Right ventricle myocardium inferior (tissue), 1 donor: ENCODE results near the gene BAX. TPM values are rescaled to one million over a fixed set of nuclear protein-coding genes. Genes with fewer than 3 reads are reported as not detected.
"Not testable (repeated sequence)": the region's sequence is repeated elsewhere in the genome, so short reads cannot be mapped to it uniquely, and the experiment has no call there.

ENCODE experiments used
- ATAC-seq: fragments of 200-7000 bp; cut with Tn5 transposase; one replicate; pipeline ENCODE4 v1.9.1; 2020; ENCODE audit warnings: mild to moderate bottlenecking, moderate library complexity
- DNase-seq: peaks from one replicate; pipeline ENCODE4 v3.0.0; 2021; ENCODE audit errors: missing footprints
- intact Hi-C: fragments of 100-400 bp; cut with DNase I; formaldehyde crosslinking; loops from one replicate; pipeline ENCODE4 v1.11.0; 2022
- long read RNA-seq: library from polyadenylated mRNA; unstranded; transcript quantifications from one replicate; pipeline ENCODE4 v2.0.0, GENCODE V29; 2021
- total RNA-seq: library from RNA; stranded (reverse); fragmentation: NEBNext Ultra II Directional; extraction: Animal tissue kit (Norgen Biotek cat#: 25700); gene quantifications from one replicate; pipeline ENCODE4 v1.2.1, GENCODE V29; 2021
- donor health status: DM: no; HTN: yes; CAD: no; lungs with severe emphysema.

The BAX gene
- total RNA-seq, result 22.4 TPM
- long read RNA-seq, partial matches to known transcripts, result 0 of 1 reads
- long read RNA-seq, other reads (novel, unspliced or antisense), result 0 of 1 reads

- intact Hi-C loops, result loop anchor here (5.0 kb wide), 1 partner anchor 52 kb away; the partner anchor contains the start of gene NUCB1
Measured at GRCh38 chr19:48954595-48955307, at the start of gene BAX. Gene BAX (plus strand): TSS chr19:48954875. CDS start chr19:48954929, 54 bp downstream.

GRCh38 chr19:48905664-48906063 is 49.0 kb upstream of the BAX start:
- intact Hi-C loops, result no loop called here
- DNase-seq, result no peak
- ATAC-seq, result no peak

More at GRCh38 chr19:48954595-48955307, at the start of gene BAX:
- DNase-seq, result peak; percentile 98
- peak; percentile 94 for ATAC-seq

- intact Hi-C loops, result no loop called here
- ATAC-seq, result no peak
- no peak for DNase-seq
Measured at GRCh38 chr19:48906324-48906723, 48.4 kb upstream of the BAX start.

GRCh38 chr19:48907671-48908070 is 47.0 kb upstream of the BAX start:
- DNase-seq, result no peak
- ATAC-seq, result no peak
- intact Hi-C loops, result no loop called here

- ATAC-seq, DNase-seq, intact Hi-C loops: not testable (repeated sequence)
Measured at GRCh38 chr19:48909424-48910077, 45.1 kb upstream of the BAX start.

- no peak for ATAC-seq
- DNase-seq, result no peak
- intact Hi-C loops, result no loop called here
Measured at GRCh38 chr19:48910803-48911202, 43.9 kb upstream of the BAX start.

GRCh38 chr19:48913114-48913889 is 41.4 kb upstream of the BAX start:
- DNase-seq (no peak), ATAC-seq (no peak)
- intact Hi-C loops, result no loop called here

- ATAC-seq (no peak), DNase-seq (no peak)
- intact Hi-C loops, result no loop called here
Measured at GRCh38 chr19:48914181-48914580, 40.5 kb upstream of the BAX start.

GRCh38 chr19:48915757-48916156 is 38.9 kb upstream of the BAX start:
- intact Hi-C loops, result no loop called here
- DNase-seq, result no peak
- ATAC-seq, result no peak

- ATAC-seq, result no peak
- DNase-seq, result no peak
- intact Hi-C loops, result no loop called here
Measured at GRCh38 chr19:48918071-48918470, 36.6 kb upstream of the BAX start.

GRCh38 chr19:48918801-48919247 is 35.9 kb upstream of the BAX start:
- DNase-seq, result no peak
- intact Hi-C loops, result no loop called here

GRCh38 chr19:48919271-48919670 is 35.4 kb upstream of the BAX start:
- ATAC-seq, intact Hi-C loops, DNase-seq: not testable (repeated sequence)

More at GRCh38 chr19:48918801-48919247, 35.9 kb upstream of the BAX start:
- no peak for ATAC-seq

GRCh38 chr19:48920949-48921348 is 33.7 kb upstream of the BAX start:
- no peak for ATAC-seq
- DNase-seq, result no peak
- intact Hi-C loops, result no loop called here

GRCh38 chr19:48921721-48922500 is 32.8 kb upstream of the BAX start:
- ATAC-seq (no peak), DNase-seq (no peak)
- intact Hi-C loops, result no loop called here

- intact Hi-C loops, result no loop called here
- DNase-seq (no peak), ATAC-seq (peak; percentile 8)
Measured at GRCh38 chr19:48922548-48923490, 31.9 kb upstream of the BAX start.

- DNase-seq, result no peak
- intact Hi-C loops, result no loop called here
- ATAC-seq, result no peak
Measured at GRCh38 chr19:48925240-48925843, 29.3 kb upstream of the BAX start.

GRCh38 chr19:48925890-48926289 is 28.8 kb upstream of the BAX start:
- ATAC-seq, intact Hi-C loops, DNase-seq: not testable (repeated sequence)
